NB4 (cell line): ENCODE data around the gene ICAM1.

Experiments
- CTCF ChIP-seq: IDR thresholded peaks from one replicate; pipeline ENCODE4 v1.5.1; 2012; ENCODE audit warnings: low read depth, low read length
- MYC ChIP-seq: IDR thresholded peaks from 2 replicates; pipeline ENCODE4 v1.6.1; 2011; ENCODE audit warnings: low read depth, low read length
- POLR2A ChIP-seq: IDR thresholded peaks from 2 replicates; pipeline ENCODE4 v1.6.1; 2011; ENCODE audit warnings: mild to moderate bottlenecking; ENCODE audit not compliant: insufficient read length; ENCODE audit errors: extremely low read depth

GRCh38 chr19:10294368-10294697 lies 23.4 kb downstream of the ICAM1 start:
- no peak for TF ChIP-seq MYC
- no peak for TF ChIP-seq POLR2A
- TF ChIP-seq CTCF: no peak
